ENCODE results near the gene TSPAN16.

DNA sequence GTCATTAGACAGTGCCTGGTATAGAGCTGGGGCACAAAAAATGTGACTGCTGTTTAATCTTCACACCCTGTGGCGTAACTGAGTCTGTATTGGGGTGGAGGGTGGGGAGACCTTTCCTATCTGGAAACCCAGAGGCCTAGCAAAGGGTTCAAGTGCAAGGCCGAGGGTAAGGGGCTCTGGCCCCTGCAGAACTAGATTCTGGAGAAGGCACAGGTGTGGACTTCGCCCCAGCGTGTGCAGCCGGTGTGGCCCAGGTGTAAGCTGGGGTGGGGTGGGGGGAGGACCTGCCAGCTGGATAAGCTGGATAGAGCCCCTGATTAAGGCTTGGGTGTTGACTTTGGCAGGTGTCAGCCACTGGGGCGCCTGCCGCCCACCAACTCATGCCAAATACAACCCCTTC lies 42.2 kb downstream of the TSPAN16 start:
- TF ChIP-seq, protein P1, sequence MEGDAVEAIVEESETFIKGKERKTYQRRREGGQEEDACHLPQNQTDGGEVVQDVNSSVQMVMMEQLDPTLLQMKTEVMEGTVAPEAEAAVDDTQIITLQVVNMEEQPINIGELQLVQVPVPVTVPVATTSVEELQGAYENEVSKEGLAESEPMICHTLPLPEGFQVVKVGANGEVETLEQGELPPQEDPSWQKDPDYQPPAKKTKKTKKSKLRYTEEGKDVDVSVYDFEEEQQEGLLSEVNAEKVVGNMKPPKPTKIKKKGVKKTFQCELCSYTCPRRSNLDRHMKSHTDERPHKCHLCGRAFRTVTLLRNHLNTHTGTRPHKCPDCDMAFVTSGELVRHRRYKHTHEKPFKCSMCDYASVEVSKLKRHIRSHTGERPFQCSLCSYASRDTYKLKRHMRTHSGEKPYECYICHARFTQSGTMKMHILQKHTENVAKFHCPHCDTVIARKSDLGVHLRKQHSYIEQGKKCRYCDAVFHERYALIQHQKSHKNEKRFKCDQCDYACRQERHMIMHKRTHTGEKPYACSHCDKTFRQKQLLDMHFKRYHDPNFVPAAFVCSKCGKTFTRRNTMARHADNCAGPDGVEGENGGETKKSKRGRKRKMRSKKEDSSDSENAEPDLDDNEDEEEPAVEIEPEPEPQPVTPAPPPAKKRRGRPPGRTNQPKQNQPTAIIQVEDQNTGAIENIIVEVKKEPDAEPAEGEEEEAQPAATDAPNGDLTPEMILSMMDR (IDR thresholded peaks at IDR 0.05; ENCODE audit: low read depth, low read length, poor library complexity, severe bottlenecking) = no peak
- no peak for TF ChIP-seq EZH2phosphoT487 (IDR thresholded peaks at IDR 0.05; ENCODE audit: borderline replicate concordance, low read length)
